ENCODE measurements around the gene PHF1. TPM values are rescaled to one million over a fixed set of nuclear protein-coding genes. Genes with fewer than 3 reads are reported as not detected.

PHF1 gene
- polyA plus RNA-seq, 5 donors, result 53.1 to 88.9 (median 82.8) TPM

DNA sequence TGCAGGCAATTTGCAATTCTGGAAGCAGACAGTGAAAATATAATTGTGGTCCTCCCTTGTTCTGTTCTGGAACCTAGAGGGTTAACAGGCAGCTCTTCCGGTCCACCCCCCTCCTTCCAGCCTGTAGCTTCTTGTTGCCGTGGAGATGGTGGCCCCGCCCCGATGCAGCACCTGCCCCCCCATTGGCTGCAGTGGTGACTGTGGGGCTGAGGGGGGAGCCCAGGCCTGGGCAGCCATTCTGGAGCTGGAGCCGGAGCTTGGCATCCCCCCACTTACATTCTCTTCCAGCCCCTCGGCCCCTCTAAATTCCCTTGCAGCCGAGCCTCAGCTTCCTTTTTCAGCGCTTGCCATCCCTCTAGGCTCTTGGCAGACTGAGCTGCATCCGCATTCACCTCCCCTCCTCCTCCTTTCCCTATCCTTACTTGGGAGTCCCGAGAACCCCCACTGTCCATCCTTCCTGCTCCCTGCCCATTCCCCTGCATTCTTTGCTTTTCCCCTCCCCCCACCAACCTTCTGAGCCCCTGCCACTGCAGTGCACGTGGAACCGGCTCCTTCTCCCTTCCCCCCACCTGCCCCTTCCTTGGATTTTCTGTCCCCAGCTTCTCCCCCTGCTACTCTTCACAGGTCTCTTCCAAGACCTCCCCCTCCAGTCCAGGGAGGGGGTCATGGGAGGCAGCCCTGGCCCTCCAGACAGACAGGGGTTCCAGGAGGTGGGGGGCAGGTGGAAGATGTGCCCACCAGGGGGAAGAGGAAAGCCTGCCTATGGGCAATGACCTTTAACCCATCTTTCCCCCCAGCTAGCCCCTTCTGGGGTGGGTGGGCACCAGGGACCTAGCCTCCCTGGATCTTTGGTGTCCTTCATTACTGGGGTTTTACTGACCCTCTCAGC, 20.4 kb downstream of the PHF1 start:
- peak in 1 of 2 donors; percentile 57 for DNase-seq

DNA sequence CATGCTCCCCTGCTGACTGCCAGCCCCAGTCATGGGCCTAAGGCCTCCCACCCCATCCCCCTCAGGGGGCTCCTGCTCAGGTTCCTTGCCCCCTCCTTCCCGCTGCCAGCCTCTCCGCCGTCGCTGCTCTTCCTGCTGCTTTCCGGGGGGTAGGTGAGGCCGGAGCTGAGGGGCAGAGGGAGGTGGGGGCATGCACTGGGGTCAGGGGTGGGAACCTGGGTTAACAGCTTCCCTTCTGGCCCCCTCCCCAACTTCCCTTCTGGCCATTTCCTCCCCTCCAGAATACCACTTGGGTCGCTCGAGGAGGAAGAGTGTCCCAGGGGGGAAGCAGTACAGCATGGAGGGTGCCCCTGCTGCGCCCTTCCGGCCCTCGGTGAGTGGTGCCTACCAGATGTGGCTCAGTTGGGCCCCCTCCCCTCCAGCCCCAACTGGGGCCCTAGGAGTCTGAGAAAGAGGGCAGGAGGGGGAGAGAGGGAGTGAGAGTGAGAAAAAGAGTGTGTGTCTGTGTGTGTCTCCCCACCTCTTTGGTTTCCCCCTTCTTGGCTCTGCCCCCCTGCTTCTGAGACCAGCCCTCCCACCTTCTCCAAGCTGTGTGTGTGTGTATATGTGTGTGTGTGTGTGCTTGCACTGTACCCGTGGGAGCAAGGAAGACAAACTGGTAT, 21.2 kb downstream of the PHF1 start:
- no peak for DNase-seq

DNA sequence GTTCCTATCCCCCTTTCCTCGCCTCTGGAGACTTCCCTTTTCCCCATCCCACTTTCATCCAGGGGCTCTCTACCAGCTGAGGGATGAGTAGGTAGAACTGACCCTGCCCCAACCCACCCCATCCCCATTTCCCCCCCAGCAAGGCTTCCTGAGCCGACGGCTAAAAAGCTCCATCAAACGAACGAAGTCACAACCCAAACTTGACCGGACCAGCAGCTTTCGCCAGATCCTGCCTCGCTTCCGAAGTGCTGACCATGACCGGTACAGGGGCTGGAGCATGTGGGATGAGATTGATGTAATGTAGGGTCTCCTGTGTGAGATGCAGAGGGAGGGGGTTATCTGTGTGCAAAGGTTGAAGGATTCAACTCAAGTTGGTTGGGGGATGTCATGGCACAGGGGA, 21.7 kb downstream of the PHF1 start:
- no peak for DNase-seq

DNA sequence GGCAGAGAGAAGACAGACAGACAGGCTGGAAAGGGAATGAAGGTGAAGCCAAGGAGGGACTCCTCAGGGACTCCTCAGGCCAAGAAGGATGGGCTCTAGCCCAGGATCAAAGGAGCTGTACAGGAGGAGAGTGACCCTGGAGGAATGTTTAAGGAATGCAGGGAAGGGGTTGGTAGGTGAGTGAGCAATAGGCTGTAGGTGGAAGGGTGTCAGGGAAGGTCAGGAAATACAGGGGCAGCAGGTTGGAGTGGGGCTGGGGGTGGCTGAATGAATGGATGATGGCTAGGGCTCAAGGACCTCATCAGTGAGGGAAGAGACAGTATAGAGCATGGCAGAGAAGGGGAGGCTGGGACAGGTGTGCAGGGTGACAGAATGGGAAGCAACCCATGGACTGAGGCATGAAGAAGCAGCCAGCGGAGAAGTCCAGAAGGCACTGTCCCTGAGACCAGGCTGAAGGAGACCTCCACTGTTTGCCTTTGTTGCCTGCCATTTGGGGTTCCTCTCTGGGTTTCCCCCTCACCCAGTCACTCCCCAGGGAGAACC, 22.3 kb downstream of the PHF1 start:
- no peak for DNase-seq

DNA sequence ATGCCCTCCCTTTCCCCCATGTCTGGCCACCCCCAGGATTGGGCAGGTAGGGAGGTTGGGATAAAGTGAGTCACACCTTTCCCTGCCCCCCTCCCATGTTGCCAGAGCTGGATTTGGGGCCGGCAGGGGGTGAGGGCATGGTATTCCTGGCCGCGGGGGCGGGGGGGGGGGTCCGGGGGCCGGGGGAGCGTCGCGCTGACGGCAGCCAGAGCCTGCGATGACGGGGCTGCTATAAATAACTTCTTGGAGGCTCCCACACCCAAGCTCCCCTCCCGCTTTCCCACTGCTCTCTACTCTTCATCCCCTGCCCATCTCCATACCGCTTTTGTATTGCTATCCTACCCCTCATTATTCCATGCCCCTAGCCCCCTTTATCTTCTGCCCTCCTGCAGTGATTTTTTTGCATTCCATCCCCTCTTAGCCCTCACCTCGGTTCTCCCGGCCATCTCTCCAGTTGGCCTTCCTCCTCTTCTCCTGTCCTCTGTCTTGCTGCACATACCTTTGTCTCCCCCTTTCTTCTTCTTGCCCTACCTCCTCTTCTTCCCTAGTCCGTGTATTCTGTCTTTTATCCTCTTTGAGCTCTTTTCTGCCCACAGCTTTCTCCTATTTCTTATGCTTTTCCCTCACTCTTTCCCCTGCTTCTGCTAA, 22.9 kb downstream of the PHF1 start:
- no peak for DNase-seq

DNA sequence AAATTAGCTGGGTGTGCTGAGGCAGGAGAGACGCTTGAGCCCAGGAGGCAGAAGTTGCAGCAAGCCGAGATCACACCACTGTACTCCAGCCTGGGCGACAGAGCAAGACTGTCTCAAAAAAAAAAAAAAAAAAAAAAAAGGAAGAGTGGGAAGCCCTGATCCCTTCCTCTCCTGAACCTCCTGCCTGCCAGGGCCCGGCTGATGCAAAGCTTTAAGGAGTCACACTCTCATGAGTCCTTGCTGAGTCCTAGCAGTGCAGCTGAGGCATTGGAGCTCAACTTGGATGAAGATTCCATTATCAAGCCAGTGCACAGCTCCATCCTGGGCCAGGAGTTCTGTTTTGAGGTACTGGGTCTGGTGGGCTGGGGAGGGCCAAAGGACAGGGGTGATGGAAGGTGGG, 24.1 kb downstream of the PHF1 start:
- no peak for DNase-seq

DNA sequence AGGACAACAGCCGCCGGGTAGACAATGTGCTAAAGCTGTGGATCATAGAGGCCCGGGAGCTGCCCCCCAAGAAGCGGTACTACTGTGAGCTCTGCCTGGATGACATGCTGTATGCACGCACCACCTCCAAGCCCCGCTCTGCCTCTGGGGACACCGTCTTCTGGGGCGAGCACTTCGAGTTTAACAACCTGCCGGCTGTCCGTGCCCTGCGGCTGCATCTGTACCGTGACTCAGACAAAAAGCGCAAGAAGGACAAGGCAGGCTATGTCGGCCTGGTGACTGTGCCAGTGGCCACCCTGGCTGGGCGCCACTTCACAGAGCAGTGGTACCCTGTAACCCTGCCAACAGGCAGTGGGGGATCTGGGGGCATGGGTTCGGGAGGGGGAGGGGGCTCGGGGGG, 26.9 kb downstream of the PHF1 start:
- DNase-seq, result no peak

DNA sequence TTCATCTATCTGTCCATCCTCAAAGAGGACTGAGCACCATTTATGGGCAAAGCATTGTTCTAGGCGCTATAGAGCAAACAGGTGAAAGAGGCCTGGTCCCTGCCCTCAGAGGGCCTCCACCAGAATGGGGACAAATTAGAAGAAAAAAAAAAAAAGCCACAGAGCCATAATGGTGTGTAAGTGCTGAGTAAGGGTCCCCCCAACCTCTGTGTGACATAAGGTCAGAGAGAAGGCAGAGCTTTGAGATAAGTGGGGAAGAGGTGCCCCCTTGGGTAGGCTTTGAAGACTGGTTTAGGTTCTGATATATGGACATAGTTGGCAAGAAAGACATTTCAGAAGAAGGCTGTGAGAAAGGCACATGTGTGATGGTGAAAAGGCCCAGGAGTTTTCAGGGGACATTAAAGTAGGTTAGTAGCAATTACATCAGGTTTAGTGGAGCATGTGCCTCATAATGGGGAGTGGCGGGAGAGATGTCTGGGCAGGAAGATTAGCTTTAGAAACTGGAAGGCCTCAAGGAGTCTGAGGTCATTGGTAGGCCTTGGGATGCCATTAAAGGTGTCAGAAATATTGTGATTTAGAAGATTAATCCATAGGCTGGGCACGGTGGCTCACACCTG, 28.3 kb downstream of the PHF1 start:
- DNase-seq, result no peak

DNA sequence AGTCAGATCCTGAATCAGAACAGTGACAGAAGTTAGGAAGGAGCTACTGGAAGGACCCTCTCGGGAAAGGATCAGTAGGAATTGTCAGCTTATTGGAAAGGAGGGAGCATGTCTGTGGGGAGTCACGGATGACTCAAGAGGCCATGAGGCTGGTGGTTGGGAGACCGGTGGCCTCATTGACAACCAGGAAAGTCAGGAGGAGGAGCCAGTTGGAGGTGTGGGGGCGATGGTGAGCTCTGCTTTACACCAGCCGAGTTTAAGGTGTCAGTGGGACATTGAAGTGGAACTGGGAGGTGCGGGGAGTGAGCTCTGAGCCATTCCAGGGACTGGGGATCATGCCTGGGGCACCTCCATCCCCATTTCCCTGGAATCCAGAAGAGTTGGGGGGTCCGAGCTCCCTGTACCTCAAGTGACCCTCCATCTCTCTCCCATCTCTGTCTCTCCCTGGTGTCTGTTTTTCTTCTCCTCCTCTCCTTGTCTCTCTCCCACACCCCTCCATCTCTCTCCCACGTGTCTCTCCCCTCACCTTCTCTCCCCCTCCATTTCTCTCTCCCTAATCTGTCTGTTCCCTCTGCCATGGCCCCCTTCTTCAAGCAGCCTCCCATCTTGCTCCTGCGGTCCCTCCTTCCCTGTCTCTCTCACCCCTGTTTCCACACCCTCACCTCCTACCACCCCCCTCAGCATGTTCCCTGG, 29.3 kb downstream of the PHF1 start:
- no peak for DNase-seq

DNA sequence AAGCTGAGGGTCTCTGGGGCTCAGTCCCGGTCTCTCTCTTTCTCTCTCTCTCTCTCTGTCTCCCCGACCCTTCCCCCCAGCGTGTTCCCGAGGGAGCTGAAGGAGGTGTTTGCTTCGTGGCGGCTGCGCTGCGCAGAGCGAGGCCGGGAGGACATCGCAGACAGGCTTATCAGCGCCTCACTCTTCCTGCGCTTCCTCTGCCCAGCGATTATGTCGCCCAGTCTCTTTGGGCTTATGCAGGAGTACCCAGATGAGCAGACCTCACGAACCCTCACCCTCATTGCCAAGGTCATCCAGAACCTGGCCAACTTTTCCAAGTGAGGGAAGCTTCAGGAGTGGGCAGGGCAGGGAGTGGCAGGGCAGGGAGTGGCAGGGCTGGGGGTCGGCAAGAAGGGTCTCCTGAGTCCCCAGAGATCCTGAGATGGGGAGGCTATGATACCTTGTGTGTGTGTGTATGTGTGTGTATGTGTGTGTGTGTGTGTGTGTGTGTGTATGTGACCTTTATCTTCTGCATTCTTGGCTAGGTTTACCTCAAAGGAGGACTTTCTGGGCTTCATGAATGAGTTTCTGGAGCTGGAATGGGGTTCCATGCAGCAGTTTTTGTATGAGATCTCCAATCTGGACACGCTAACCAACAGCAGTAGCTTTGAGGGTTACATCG, 30.0 kb downstream of the PHF1 start:
- no peak for DNase-seq

DNA sequence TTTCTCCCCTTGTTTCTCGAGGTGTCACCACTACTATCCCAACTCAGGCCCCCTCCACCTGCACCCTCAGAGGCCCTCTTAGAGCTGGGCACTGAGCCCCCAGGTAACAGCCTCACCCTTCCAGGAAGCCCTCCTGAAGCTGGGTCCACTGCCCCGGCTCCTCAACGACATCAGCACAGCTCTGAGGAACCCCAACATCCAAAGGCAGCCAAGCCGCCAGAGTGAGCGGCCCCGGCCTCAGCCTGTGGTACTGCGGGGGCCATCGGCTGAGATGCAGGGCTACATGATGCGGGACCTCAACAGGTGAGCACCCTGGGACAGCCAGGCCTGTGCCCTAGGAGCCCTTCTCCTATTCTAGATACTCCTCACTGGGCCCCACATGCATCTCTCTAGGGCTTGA, 30.6 kb downstream of the PHF1 start:
- DNase-seq, result no peak

DNA sequence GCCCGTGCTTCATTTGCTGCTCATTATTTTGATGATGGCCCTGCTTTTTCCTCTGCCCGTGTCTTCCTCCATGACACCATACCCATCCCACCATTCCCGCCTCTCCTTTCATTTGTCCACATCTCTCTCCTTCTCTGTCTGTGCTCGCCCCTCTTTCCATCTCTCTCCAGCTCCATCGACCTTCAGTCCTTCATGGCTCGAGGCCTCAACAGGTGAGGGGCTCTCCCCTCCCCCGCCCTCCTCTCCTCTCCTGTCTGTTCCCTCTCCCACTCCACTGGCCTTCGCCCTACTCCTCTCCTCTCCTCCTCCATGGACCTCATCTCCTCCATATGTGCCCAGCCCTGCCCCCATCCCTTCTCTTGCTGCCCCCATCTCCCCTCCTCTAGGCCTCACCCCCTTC, 31.5 kb downstream of the PHF1 start:
- DNase-seq, result no peak

DNA sequence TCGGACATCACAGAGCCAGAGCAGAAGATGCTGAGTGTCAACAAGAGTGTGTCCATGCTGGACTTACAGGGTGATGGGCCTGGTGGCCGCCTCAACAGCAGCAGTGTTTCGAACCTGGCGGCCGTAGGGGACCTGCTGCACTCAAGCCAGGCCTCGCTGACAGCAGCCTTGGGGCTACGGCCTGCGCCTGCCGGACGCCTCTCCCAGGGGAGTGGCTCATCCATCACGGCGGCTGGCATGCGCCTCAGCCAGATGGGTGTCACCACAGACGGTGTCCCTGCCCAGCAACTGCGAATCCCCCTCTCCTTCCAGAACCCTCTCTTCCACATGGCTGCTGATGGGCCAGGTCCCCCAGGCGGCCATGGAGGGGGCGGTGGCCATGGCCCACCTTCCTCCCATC, 32.2 kb downstream of the PHF1 start:
- DNase-seq, result no peak

DNA sequence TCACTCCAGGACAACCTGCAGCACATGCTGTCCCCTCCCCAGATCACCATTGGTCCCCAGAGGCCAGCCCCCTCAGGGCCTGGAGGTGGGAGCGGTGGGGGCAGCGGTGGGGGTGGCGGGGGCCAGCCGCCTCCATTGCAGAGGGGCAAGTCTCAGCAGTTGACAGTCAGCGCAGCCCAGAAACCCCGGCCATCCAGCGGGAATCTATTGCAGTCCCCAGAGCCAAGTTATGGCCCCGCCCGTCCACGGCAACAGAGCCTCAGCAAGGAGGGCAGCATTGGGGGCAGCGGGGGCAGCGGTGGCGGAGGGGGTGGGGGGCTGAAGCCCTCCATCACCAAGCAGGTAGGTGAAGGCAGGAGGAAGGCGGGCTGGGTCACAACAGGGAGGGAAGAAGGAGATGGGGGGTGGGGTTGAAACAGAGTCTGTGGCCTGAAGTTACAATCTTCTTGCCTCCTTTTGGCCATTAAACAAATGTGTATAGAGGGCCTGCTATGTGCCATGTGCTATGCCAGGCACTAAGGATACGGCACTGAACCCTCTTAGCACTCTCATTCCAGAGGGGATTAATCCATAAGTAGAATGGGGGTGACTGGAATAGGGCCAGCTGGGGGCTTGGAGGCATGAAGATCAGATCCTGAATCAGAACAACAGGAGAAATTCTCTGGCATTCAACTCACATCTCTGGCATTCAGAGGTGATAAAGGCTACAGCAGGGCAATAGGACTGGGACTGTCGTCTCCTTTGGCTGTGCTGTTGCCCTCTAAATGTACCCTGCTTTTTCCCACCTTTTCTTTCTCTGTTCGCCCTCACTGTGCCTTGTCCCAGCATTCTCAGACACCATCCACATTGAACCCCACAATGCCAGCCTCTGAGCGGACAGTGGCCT, 33.0 kb downstream of the PHF1 start:
- no peak for DNase-seq

DNA sequence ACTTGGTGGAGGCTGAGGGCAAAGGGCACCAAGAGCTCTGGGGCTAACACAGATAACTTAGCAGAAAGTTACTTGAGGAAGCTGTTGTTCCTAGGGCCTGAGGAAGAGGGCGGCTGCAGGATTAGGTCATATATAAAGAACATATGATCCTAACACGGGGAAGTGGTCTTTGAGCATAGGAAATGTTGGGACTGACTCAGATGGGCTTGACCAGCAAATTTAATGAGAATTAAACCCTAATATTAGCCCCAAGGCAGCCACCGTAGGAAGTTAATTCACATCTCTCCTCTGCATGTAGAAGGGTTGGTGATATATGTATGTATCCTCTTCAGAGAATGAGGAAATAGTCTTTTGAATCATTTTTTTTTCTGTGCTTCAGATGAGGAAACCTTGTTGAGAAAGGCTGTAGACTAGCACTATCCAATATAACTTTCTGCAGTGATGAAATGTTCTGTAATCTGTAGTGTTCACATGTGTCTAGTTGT, 34.3 kb downstream of the PHF1 start:
- no peak for DNase-seq

DNA sequence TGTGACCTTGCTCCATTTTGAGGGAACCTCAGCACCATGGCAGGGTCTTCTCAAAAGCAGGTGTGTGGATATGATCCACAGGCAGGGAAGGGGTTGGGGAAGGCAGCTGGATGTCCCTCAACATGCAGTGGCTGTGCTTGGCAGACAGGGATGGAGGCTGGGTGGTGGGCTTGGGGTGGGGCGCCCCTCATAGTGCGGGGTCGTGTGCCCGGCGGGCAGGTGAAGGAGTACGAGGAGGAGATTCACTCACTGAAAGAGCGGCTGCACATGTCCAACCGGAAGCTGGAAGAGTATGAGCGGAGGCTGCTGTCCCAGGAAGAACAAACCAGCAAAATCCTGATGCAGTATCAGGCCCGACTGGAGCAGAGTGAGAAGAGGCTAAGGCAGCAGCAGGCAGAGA, 35.5 kb downstream of the PHF1 start:
- DNase-seq, result no peak

DNA sequence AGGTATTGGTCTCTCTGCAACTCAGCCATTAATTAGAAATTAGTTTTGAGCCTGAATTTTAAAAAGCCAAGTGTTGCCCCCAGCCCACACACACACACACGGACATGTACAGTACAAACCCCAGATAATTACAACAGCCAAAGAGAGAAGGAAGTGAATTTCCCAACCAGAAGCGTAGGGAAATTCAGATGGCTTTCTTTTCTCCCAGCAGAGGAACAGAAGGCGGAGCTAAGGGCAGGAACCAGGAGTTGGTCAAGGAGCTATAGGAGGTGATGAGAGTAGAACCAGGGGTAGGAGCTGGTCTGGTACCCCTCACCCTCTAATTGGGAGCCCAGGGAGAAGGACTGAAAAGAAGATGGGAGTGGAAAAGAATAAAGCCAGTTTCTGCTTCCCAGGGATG, 39.6 kb downstream of the PHF1 start:
- DNase-seq, result no peak

DNA sequence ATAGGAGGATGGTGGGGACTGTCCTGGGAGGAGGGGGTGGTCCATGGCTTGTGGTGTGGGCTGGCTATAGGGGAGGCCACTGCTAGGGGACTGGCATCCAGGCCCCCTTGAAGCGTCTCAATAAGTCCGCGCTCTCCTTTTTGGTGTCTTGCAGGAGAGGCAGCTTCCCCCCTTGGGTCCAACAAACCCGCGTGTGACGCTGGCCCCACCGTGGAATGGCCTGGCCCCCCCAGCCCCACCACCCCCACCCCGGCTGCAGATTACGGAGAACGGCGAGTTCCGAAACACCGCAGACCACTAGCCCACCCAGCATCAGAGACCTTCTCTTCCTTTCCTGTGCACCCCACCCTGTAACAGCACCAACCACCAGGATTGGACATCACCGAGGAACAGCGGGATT, 40.8 kb downstream of the PHF1 start:
- no peak for DNase-seq

DNA sequence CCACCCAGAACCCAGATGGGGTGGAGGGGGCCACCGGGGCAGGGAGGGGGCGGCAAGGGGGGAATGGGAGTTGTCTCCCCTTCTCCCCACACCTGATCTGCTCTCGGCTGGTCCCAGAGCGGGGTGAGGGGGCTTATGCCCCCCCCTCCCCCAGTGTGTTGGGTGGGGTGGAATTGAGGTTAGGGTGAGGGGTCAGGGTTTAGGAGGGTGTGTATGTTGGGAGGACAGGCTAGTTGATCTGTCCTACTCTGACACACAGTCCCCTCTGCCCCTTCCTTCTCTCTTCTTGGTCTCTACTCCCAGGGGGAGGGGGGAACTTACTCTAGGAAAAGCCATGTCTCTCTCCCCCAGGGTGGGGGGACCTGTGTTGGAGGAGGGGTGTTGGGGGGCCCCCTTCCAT, 41.7 kb downstream of the PHF1 start:
- no peak for DNase-seq

Measured in right lung (tissue), 5 donors.